HS-5 (cell line): ENCODE measurements around the gene ADGRA1.
"Not testable (repeated sequence)": the region's sequence is repeated elsewhere in the genome, so short reads cannot be mapped to it uniquely, and the experiment has no call there.

Experiments
- DNase-seq: peaks from one replicate; pipeline ENCODE4 v3.0.0-alpha.2; 2012; ENCODE audit warnings: low read depth

ADGRA1 gene

DNA sequence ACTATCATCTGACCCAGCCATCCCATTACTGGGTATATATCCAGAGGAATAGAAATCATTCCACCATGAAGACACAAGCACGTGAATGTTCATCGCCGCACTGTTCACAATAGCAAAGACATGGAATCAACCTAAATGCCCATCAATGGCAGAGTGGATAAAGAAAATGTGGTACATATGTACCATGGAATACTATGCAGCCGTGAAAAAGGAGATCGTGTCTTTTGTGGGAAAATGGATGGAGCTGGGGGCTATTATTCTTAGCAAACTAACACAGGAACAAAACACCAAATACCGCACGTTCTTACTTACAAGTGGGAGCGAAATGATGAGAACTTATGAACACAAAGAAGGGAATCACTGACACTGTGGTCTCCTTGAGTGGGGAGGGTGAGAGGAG, 62.5 kb downstream of the ADGRA1 start:
- no peak for DNase-seq

GRCh38 chr10:133150656-133151055, 62.9 kb downstream of the ADGRA1 start:
- no peak for DNase-seq

DNA sequence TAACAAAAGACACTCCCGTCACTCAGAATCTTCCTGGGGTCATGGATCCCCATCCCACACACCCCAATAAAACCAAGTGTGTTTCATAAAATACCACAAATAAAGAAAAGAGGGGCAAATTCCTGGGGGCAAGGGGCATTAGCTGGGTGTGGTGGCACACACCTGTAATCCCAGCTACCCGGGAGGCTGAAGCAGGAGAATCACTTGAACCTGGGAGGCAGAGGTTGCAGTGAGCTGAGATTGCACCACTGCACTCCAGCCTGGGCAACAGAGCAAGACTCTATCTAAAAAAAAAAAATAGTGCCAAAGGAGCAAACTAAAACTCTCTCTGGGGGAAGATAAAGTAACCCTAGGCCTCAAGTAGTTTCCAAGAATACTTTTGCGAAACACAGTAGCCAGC, 63.3 kb downstream of the ADGRA1 start:
- DNase-seq: not testable (repeated sequence)

GRCh38 chr10:133151543-133151972, 63.8 kb downstream of the ADGRA1 start:
- DNase-seq: no peak

- DNase-seq: no peak
These were observed 66.7 kb downstream of the ADGRA1 start for GRCh38 chr10:133154411-133154810.

- DNase-seq: no peak
These were observed 67.5 kb downstream of the ADGRA1 start for GRCh38 chr10:133154996-133155778.

DNA sequence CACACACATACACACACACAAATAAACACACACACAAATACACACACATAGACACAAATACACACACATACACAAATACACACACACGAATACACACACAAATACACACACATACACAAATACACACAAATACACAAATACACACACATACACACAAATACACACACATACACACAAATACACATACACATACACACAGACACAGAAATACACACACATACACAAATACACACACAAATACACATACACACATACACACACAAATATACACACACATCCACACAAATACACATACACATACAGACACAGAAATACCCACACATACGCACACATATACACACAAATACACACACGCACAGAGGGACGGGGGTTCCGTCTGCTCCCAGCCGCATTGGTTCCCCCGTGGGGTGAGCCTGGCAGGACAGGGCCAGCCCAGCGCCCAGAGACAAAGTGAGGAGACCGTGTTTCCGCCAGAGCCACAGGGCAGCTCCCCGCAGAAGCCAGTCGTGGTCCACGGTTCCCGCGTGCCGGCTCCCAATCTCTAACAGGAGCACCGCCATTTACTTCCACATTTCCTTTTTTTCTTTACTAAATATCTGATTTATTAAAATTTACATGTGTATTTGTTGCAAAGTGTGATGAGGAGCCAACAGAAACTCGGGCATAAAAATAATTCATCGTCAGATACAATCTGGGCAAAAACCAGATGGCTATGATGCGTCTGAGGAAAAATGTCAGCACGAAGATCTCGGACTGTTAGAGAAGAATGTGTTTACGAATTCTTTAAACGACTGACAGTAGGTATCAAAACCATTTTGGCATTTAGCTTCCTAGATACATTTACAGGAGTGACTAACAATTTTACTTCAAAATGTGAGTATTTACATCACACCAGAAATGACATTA, 69.2 kb downstream of the ADGRA1 start:
- no peak for DNase-seq

- DNase-seq: no peak
These were observed 70.1 kb downstream of the ADGRA1 start for GRCh38 chr10:133157662-133158436.

GRCh38 chr10:133158437-133158755, 70.7 kb downstream of the ADGRA1 start:
- DNase-seq: no peak

GRCh38 chr10:133158756-133159610, 71.3 kb downstream of the ADGRA1 start:
- DNase-seq: no peak

- DNase-seq: no peak
These were observed 71.9 kb downstream of the ADGRA1 start for GRCh38 chr10:133159611-133159949.

- no peak for DNase-seq
These were observed 72.5 kb downstream of the ADGRA1 start, which contains the start of gene KNDC1 for GRCh38 chr10:133159950-133160825. KNDC1 (plus strand) TSS chr10:133160219; CDS start chr10:133160468, 249 bp downstream.

DNA sequence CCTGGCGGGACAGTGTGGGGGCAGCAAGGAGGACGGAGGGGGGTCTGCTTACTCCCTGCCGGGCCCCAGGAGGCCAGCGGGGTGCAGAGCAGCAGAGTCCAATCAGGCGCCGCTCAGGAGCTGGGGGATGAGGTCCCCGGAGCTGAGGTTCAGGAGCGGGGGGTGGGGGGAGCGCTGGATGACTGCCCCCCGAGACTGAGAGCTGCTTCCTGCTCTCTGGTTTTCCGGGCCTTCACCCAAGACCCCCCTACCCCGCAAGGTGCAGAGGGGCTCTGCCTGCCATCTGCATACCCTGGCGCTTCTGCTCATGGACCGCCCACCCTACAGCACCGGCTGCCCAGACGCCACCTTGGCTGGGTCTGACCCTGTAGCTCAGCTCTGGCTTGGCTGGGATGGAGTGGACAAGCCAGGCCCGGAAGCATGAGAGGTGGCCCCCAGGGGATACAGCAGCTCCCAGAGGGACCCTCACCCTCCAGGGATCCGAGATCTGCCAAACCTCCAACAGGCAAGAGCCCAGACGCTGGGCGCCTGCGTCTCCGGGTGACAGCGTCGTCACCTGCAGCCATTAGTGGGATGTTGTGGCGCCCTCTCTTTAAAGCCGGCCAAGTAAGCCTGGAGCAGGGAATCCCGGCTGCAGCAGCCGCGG, 73.2 kb downstream of the ADGRA1 start:
- DNase-seq: no peak

DNA sequence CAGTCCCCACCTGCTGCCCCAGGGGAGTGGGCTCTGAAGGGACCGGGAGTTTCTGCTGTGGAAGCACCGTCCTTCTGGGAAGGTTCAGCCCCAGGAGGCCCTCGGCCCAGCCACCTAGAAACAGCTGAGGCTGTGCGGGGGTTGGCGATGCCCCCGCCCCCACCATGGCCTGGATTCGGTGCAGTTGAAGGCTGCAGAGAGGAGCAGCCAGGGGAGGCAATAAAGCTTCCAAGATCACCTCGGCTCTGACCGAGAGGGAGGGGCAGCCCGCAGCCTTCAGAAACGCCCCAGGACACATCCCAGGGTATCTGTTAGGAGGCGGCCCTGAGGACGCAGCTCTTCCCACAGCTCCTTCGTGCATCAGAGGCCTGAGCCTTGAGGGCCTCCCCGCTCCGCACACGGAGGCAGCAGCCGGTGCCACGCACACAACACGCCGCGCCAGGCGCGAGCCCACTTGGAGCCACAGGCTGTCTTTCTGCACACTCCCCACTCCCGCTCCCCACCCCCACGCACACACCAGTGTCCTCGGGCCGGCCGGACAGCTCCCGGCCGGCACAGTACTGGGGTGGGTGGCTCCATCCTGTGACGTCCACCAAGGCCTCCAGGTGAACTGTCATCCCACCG, 73.9 kb downstream of the ADGRA1 start:
- no peak for DNase-seq

- no peak for DNase-seq
These were observed 74.6 kb downstream of the ADGRA1 start for GRCh38 chr10:133162178-133162909.

GRCh38 chr10:133162910-133163856, 75.5 kb downstream of the ADGRA1 start:
- DNase-seq: no peak
